Retinal pigment epithelial cell (primary cell): ENCODE data around the gene SEC23A.
A peak's percentile ranks its signal among the peaks of the same experiment; 100 is the strongest.
"Not testable (repeated sequence)": the region's sequence is repeated elsewhere in the genome, so short reads cannot be mapped to it uniquely, and the experiment has no call there.

Source experiments
- DNase-seq: peaks from one replicate; pipeline ENCODE4 v3.0.0-alpha.2; 2010; ENCODE audit warnings: low read depth
- H3K4me3 ChIP-seq: 2 replicates; pipeline ENCODE4 v1.5.1; 2011; ENCODE audit warnings: mild to moderate bottlenecking, low read length, control low read depth, moderate library complexity
- TF ChIP-seq, protein P1 (sequence below): conservative IDR thresholded peaks from 2 replicates; pipeline ENCODE4 v1.5.1; 2011; ENCODE audit warnings: low read depth, low read length, control low read depth, inconsistent platforms

The SEC23A gene

DNA sequence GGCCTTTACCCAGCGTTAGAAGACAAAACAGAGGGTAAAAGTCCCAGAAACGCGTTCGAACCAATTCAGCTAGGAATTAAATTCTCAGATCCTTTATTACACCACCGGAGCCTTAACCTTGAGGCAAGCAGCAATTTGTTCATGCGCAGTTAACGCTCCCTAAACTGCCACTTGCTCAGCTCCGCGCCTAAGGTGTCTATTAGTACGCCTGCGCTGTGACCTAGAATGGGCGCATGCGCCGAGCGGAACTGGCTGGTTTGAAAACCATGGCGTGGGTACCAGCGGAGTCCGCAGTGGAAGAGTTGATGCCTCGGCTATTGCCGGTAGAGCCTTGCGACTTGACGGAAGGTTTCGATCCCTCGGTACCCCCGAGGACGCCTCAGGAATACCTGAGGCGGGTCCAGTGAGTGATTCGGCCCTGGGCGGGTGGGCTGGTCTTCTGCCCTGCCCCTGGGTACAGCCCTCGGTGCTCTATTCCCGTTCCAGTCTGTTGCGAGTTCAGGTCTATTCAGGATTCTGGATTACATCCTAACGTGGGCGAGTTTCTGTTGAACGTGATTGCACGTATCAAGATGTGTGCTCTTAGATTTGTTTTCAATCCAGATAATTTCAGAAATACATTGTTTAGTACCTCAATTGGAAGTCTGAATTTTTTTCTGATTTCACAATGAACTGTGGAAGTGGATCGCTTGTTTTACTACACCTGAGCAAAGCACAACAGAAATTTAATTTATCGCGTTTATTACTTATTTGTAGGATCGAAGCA is 11.2 kb upstream of the SEC23A start, which contains the start of gene GEMIN2:
Gene GEMIN2, plus strand, starts transcription at position 251 of the 766 bp plus-strand sequence. Its CDS starts 16 bp downstream, at position 267.
- TF ChIP-seq, protein P1, sequence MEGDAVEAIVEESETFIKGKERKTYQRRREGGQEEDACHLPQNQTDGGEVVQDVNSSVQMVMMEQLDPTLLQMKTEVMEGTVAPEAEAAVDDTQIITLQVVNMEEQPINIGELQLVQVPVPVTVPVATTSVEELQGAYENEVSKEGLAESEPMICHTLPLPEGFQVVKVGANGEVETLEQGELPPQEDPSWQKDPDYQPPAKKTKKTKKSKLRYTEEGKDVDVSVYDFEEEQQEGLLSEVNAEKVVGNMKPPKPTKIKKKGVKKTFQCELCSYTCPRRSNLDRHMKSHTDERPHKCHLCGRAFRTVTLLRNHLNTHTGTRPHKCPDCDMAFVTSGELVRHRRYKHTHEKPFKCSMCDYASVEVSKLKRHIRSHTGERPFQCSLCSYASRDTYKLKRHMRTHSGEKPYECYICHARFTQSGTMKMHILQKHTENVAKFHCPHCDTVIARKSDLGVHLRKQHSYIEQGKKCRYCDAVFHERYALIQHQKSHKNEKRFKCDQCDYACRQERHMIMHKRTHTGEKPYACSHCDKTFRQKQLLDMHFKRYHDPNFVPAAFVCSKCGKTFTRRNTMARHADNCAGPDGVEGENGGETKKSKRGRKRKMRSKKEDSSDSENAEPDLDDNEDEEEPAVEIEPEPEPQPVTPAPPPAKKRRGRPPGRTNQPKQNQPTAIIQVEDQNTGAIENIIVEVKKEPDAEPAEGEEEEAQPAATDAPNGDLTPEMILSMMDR: no peak
- peak; percentile 80 for DNase-seq
- peak within 1 kb of the TSS; percentile 87 for H3K4me3 ChIP-seq

DNA sequence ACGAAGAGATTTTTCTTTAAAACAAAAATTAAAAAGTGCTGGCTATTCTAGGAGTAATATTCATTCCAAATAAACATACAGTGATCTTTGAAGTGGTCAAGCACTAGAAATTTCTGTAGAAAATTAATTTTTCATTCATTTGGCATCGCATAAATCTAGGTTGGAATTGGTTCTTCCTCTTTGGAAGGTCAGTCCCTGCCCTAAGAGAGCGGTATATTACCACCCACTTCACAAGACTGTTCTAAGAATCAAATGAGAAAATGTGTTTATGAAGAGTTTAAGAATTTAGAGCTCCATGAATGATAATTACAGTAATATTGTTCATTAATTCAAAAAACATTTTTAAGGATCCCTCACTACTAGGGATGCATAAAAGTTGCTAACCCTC is 10.6 kb upstream of the SEC23A start:
- DNase-seq: no peak
- peak overlapping the region; percentile 87 for H3K4me3 ChIP-seq
- TF ChIP-seq, protein P1: no peak

DNA sequence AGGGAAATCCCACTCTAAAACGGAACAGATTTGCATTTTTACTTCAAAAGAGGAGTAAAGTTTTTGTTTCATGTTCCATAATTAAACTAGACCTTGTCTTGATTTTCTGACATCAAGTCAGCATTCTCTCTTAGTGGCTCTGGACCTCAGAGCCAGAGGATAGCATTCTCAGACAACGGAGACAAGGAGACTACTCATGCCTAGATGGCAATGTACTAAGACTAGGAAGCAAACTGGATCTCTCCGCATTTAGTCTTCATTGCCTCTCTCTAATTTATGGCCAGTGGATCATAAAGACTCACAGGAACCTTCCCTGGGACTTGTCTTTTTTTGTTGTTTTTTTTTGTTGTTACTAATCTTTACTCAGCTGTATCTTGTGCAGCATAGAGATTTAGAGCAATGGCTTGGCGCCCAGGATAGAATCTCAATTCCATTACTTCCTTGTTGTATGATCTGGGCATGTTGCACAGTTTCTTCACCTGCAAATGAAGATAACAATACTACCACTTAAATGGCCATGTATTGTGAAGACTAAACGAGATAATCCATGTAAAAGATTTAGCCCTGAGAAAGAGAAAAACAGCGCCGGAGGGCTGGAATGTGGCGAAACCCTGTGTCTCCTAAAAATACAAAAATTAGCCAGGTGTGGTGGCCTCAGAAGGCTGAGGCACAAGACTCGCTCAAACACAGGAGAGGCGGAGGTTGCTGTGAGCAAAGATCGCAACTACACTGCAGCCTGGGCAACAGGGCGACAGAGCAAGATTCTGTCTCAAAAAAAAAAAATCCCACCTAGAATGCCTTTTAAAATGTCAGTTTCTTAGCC is 7.1 kb upstream of the SEC23A start:
- DNase-seq: no peak
- TF ChIP-seq, protein P1: no peak
- H3K4me3 ChIP-seq: no peak overlapping the region

DNA sequence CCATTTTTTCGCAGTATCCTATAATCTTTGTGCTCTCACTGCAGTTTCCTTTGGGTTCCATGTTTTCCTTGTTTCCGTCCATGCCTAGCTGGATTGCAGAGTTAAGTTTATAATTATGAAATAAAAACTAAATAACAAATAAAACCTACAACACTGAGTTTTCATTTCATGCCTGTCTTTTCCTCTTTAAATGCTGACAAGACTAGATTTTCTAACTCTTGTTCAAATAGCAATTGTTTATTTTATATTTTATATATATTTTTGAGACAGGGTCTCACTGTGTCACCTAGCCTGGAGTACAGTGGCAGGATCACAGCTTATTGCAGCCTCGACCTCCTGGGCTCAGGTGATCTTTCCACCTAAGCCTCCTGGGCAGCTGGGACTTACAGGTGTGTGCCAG is 5.8 kb upstream of the SEC23A start:
- DNase-seq: no peak
- H3K4me3 ChIP-seq: no peak overlapping the region
- TF ChIP-seq, protein P1: no peak

DNA sequence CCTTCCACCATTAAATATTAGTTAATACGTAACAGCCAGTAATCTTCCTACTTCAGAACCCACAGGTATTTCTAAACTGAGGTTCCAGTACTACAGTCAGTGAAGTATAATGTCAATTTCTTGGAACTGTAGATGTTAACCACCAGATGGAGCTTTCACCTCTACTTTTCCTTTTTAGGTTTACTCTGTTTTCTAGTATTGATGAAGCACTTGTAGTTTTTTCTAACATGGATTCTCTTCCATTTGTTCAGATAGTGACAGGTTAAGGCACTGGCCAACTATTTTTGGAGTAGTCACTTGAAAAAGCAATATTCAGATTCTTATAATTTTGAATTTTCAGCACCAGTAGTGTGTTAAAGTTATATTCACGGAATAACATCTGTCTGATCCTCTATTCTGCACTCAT is 4.6 kb upstream of the SEC23A start:
- TF ChIP-seq, protein P1: peak; percentile 57
- no peak overlapping the region for H3K4me3 ChIP-seq
- no peak for DNase-seq

DNA sequence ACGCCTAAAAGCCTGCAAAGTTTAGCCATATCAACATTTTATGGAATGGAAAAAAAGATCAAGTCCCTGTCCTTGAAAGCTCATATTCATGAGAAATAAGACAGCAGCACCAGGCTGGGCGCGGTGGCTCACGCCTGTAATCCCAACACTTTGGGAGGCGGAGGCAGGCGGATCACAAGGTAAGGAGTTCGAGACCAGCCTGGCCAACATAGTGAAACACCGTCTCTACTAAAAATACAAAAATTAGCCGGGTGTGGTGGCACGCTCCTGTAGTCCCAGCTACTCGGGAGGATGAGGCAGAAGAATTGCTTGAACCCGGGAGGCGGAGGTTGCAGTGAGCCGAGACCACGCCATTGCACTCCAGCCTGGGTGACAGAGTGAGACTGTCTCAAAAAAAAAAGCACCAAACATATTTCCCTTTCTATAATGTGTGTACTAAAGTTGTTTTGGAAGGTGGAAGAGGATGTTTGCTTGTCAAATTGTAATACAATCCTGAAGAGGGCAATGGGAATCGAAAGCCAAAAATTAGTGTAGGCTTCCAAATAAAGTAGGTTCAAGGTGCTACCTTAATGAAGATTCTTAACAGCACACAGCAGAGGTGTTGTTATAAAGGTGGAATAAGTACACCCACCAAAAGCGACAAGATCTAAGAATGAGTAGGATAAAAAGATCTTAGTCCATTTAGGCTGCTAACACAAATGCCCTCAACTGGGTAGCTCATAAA is 1.2 kb upstream of the SEC23A start:
- H3K4me3 ChIP-seq: peak overlapping the region; percentile 87
- DNase-seq: not testable (repeated sequence)
